ENCODE measurements around the gene TLCD2. TPM values are rescaled to one million over a fixed set of nuclear protein-coding genes. Genes with fewer than 3 reads are reported as not detected.

Gene TLCD2
- total and polyA plus RNA-seq, 2 of the 13 experiments (the other 11 are each of a cell fraction or from before 2014, with no cell fraction given): 0.90 to 1.1 TPM

DNA sequence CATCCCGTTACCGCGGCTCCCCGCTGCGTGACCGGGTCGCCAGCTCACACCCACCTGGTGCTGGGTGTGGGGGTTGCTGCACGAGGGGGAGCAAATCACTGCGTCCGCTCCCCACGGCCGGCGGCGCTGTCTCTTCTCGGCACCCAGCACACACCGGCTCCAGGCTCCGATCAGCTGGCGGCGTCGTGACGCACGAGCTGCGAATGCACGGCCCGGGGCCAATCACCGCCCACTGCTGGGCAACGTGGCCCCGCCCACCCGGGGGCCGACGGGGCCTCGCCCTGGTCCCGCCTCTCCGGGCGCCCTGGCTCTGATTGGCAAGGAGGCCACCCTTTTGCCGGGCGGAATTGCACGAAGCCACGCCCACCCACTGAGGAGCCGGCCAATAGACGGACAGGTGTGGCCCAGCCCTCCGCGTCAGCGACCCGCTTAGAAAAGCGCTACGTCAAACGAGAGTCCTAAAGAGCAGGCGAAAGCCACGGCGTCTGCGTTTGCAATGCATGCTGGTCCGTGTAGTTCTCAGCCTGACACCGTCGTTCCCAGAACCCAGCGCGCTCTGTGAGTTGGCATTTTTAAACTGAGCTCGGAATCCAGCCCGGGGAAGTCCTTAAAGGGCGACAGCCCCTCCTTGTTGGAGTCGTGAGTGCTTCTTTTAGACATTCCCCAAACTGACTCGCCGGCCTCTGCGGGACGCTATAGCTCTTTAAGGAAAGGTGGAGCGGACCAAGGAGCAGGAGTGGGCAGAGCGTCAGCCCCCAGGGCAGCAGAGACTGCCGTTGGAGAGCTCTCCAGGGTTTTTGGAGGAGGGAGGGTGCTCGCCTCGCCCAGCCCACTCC lies 6.1 kb upstream of the TLCD2 start (continued):
- TF ChIP-seq, protein P1, sequence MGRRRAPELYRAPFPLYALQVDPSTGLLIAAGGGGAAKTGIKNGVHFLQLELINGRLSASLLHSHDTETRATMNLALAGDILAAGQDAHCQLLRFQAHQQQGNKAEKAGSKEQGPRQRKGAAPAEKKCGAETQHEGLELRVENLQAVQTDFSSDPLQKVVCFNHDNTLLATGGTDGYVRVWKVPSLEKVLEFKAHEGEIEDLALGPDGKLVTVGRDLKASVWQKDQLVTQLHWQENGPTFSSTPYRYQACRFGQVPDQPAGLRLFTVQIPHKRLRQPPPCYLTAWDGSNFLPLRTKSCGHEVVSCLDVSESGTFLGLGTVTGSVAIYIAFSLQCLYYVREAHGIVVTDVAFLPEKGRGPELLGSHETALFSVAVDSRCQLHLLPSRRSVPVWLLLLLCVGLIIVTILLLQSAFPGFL (CRISPR knock-in tag; IDR thresholded peaks at IDR 0.05): no peak
- TF ChIP-seq RXRA (CRISPR knock-in tag; IDR thresholded peaks at IDR 0.05): peak; percentile 39
- no peak for TF ChIP-seq ZNF296 (CRISPR knock-in tag; conservative IDR thresholded peaks at IDR 0.05)
- TF ChIP-seq CBFB (CRISPR knock-in tag; IDR thresholded peaks at IDR 0.05): peak; percentile 34; the same call in 1 of the 2 replicates
- 0 out of 2 replicates have a peak, but pooled peaks have one; percentile 18 for TF ChIP-seq FOXJ3 (CRISPR knock-in tag; IDR thresholded peaks at IDR 0.05; ENCODE audit: borderline replicate concordance)
- TF ChIP-seq FOXK2 (IDR thresholded peaks at IDR 0.05): no peak
- no peak for TF ChIP-seq NR2F6 (IDR thresholded peaks at IDR 0.05)
- TF ChIP-seq NR2F6 (CRISPR knock-in tag; IDR thresholded peaks at IDR 0.05): peak; percentile 7; the same call in 1 of the 2 replicates
- TF ChIP-seq ZNF792 (CRISPR knock-in tag; IDR thresholded peaks at IDR 0.05): no peak; the same call in 1 of the 2 replicates
- TF ChIP-seq ZBTB8A (CRISPR knock-in tag; IDR thresholded peaks at IDR 0.05; ENCODE audit: borderline replicate concordance, low read depth): no peak
- no peak for TF ChIP-seq ARHGAP35 (CRISPR knock-in tag; IDR thresholded peaks at IDR 0.05; ENCODE audit: borderline replicate concordance)
- TF ChIP-seq ZNF484 (CRISPR knock-in tag; IDR thresholded peaks at IDR 0.05; ENCODE audit: borderline replicate concordance, low read depth): no peak
- TF ChIP-seq, protein P2, sequence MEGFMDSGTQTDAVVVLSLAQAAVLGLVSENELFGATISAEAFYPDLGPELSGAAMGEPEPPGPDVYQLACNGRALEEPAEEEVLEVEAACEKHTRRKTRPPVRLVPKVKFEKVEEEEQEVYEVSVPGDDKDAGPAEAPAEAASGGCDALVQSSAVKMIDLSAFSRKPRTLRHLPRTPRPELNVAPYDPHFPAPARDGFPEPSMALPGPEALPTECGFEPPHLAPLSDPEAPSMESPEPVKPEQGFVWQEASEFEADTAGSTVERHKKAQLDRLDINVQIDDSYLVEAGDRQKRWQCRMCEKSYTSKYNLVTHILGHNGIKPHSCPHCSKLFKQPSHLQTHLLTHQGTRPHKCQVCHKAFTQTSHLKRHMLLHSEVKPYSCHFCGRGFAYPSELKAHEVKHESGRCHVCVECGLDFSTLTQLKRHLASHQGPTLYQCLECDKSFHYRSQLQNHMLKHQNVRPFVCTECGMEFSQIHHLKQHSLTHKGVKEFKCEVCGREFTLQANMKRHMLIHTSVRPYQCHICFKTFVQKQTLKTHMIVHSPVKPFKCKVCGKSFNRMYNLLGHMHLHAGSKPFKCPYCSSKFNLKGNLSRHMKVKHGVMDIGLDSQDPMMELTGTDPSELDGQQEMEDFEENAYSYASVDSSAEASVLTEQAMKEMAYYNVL (CRISPR knock-in tag; IDR thresholded peaks at IDR 0.05; ENCODE audit: borderline replicate concordance): no peak
- TF ChIP-seq ZNF713 (CRISPR knock-in tag; IDR thresholded peaks at IDR 0.05): no peak
- peak; percentile 60; the same call in 1 of the 2 replicates for TF ChIP-seq CHD2 (IDR thresholded peaks at IDR 0.05; ENCODE audit: low read depth, low read length)
- TF ChIP-seq, protein P3, sequence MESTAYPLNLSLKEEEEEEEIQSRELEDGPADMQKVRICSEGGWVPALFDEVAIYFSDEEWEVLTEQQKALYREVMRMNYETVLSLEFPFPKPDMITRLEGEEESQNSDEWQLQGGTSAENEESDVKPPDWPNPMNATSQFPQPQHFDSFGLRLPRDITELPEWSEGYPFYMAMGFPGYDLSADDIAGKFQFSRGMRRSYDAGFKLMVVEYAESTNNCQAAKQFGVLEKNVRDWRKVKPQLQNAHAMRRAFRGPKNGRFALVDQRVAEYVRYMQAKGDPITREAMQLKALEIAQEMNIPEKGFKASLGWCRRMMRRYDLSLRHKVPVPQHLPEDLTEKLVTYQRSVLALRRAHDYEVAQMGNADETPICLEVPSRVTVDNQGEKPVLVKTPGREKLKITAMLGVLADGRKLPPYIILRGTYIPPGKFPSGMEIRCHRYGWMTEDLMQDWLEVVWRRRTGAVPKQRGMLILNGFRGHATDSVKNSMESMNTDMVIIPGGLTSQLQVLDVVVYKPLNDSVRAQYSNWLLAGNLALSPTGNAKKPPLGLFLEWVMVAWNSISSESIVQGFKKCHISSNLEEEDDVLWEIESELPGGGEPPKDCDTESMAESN (CRISPR knock-in tag; conservative IDR thresholded peaks at IDR 0.05): no peak
- TF ChIP-seq, protein P4, sequence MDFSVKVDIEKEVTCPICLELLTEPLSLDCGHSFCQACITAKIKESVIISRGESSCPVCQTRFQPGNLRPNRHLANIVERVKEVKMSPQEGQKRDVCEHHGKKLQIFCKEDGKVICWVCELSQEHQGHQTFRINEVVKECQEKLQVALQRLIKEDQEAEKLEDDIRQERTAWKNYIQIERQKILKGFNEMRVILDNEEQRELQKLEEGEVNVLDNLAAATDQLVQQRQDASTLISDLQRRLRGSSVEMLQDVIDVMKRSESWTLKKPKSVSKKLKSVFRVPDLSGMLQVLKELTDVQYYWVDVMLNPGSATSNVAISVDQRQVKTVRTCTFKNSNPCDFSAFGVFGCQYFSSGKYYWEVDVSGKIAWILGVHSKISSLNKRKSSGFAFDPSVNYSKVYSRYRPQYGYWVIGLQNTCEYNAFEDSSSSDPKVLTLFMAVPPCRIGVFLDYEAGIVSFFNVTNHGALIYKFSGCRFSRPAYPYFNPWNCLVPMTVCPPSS (IDR thresholded peaks at IDR 0.05): no peak
- TF ChIP-seq TSC22D2 (CRISPR knock-in tag; IDR thresholded peaks at IDR 0.05; ENCODE audit: borderline replicate concordance): no peak
- TF ChIP-seq RNF2 (conservative IDR thresholded peaks at IDR 0.05; ENCODE audit: low read depth): no peak
- TF ChIP-seq ZNF720 (CRISPR knock-in tag; IDR thresholded peaks at IDR 0.05): no peak
- TF ChIP-seq SIX1 (CRISPR knock-in tag; IDR thresholded peaks at IDR 0.05; ENCODE audit: borderline replicate concordance): no peak
- TF ChIP-seq, protein P5, sequence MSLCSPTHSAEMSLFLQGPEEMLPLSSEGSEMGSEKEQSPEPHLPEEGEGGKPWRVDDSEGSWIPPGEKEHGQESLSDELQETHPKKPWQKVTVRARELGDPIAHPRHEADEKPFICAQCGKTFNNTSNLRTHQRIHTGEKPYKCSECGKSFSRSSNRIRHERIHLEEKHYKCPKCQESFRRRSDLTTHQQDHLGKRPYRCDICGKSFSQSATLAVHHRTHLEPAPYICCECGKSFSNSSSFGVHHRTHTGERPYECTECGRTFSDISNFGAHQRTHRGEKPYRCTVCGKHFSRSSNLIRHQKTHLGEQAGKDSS (CRISPR knock-in tag; IDR thresholded peaks at IDR 0.05; ENCODE audit: borderline replicate concordance, low read depth): no peak

Data from HepG2 (cell line).